Suprapubic skin (tissue), 4 donors: ENCODE measurements around the gene GALNT2. TPM values are rescaled to one million over a fixed set of nuclear protein-coding genes. Genes with fewer than 3 reads are reported as not detected.

Experiments
- DNase-seq, 2 donors: peaks; one replicate each; pipeline ENCODE4 v3.0.0-alpha.2; 2019; ENCODE audit warnings: low spot score in 2 of 2
- H3K27ac ChIP-seq: fragments of 200-600 bp; sonication (generic); one replicate; pipeline ENCODE4 v1.5.1; 2019
- H3K27me3 ChIP-seq: fragments of 200-600 bp; sonication (generic); one replicate; pipeline ENCODE4 v1.5.1; 2019
- H3K36me3 ChIP-seq: fragments of 200-600 bp; sonication (generic); one replicate; pipeline ENCODE4 v1.5.1; 2019
- H3K4me1 ChIP-seq: fragments of 200-600 bp; sonication (generic); one replicate; pipeline ENCODE4 v1.5.1; 2019
- H3K4me3 ChIP-seq: fragments of 200-600 bp; sonication (generic); one replicate; pipeline ENCODE4 v1.5.1; 2019; ENCODE audit warnings: mild to moderate bottlenecking
- H3K9me3 ChIP-seq: fragments of 200-600 bp; sonication (generic); one replicate; pipeline ENCODE4 v1.5.1; 2019
- CTCF ChIP-seq, 2 donors: fragments of 200-600 bp in 1 of 2; fragments of 450-650 bp in 1 of 2; sonication (generic) in 1 of 2; IDR thresholded peaks; one replicate each; pipeline ENCODE4 v1.5.1; 2016 to 2019; ENCODE audit warnings: antibody characterized with exemption in 2 of 2, mild to moderate bottlenecking in 1 of 2, moderate library complexity in 1 of 2
- EP300 ChIP-seq: sonication (generic); formaldehyde crosslinking; IDR thresholded peaks from one replicate; pipeline ENCODE4 v1.6.1; 2017; ENCODE audit warnings: antibody characterized with exemption
- POLR2A ChIP-seq, 2 donors: fragments of 450-650 bp; IDR thresholded peaks; one replicate each; pipeline ENCODE4 v1.6.1; 2017; ENCODE audit warnings: antibody characterized with exemption in 2 of 2, mild to moderate bottlenecking in 2 of 2, moderate library complexity in 2 of 2
- POLR2AphosphoS5 ChIP-seq, 3 donors: sonication (generic); formaldehyde crosslinking; IDR thresholded peaks; one replicate each; pipeline ENCODE4 v1.6.1; 2017; ENCODE audit warnings: antibody characterized with exemption in 3 of 3
- WGBS: methylation state at CpG from one replicate; pipeline ENCODE4 v1.1.5; 2018; 5-methylcytosine and 5-hydroxymethylcytosine counted together
- total RNA-seq, 4 donors: library from RNA; depleted of rRNA; stranded (reverse); fragments of >200 nt; gene quantifications; one replicate each; pipeline ENCODE4 v1.1.0, GENCODE V29; 2016

GALNT2 gene
- total RNA-seq, 4 donors from 2014 or later = 24.1 to 40.2 (median 36.4) TPM

- peaks cover 30% of the 10 kb centered on the region for H3K4me1 ChIP-seq
- H3K36me3 ChIP-seq = no peaks in the 10 kb centered on the region
- H3K27ac ChIP-seq = no peak overlapping the region
- DNase-seq = no peak
- no peaks in the 10 kb centered on the region for H3K9me3 ChIP-seq
- H3K27me3 ChIP-seq = no peaks in the 10 kb centered on the region
- 58% methylated on average over 12 of the region's 12 CpGs for WGBS
- TF ChIP-seq POLR2AphosphoS5 (IDR thresholded peaks at IDR 0.05) (no peak), CTCF (IDR thresholded peaks at IDR 0.05) (no peak), POLR2A (IDR thresholded peaks at IDR 0.05) (no peak), EP300 (no peak)
- no peak overlapping the region for H3K4me3 ChIP-seq
These were observed 73.4 kb downstream of the GALNT2 start for GRCh38 chr1:230140221-230141020.

GRCh38 chr1:230141021-230141648, 74.1 kb downstream of the GALNT2 start:
- no peaks in the 10 kb centered on the region for H3K36me3 ChIP-seq
- H3K27ac ChIP-seq = no peak overlapping the region
- no peaks in the 10 kb centered on the region for H3K27me3 ChIP-seq
- no peak for TF ChIP-seq POLR2A (IDR thresholded peaks at IDR 0.05)
- TF ChIP-seq EP300 = no peak
- TF ChIP-seq CTCF (IDR thresholded peaks at IDR 0.05) = no peak
- no peak for TF ChIP-seq POLR2AphosphoS5 (IDR thresholded peaks at IDR 0.05)
- no peak for DNase-seq
- peaks cover 36% of the 10 kb centered on the region for H3K4me1 ChIP-seq
- H3K4me3 ChIP-seq = no peak overlapping the region
- 92% methylated on average over 8 of the region's 8 CpGs for WGBS
- H3K9me3 ChIP-seq = no peaks in the 10 kb centered on the region

GRCh38 chr1:230141797-230142607, 75.0 kb downstream of the GALNT2 start:
- peaks cover 38% of the 10 kb centered on the region for H3K4me1 ChIP-seq
- no peak overlapping the region for H3K4me3 ChIP-seq
- no peaks in the 10 kb centered on the region for H3K9me3 ChIP-seq
- TF ChIP-seq EP300 (no peak), POLR2AphosphoS5 (IDR thresholded peaks at IDR 0.05) (no peak)
- no peaks in the 10 kb centered on the region for H3K27me3 ChIP-seq
- 90% methylated on average over 11 of the region's 15 CpGs for WGBS
- no peak overlapping the region for H3K27ac ChIP-seq
- no peaks in the 10 kb centered on the region for H3K36me3 ChIP-seq
- DNase-seq = no peak

- Histone ChIP-seq H3K4me1 (peaks cover 33% of the 10 kb centered on the region), H3K27ac (no peak overlapping the region), H3K4me3 (no peak overlapping the region), H3K9me3 (no peaks in the 10 kb centered on the region), H3K27me3 (no peaks in the 10 kb centered on the region), H3K36me3 (no peaks in the 10 kb centered on the region)
- WGBS = 84% methylated on average over 5 of the region's 5 CpGs
- no peak for DNase-seq
- no peak for TF ChIP-seq POLR2A (IDR thresholded peaks at IDR 0.05)
- no peak for TF ChIP-seq CTCF (IDR thresholded peaks at IDR 0.05)
These were observed 75.7 kb downstream of the GALNT2 start for GRCh38 chr1:230142608-230143210.

- Histone ChIP-seq H3K27me3 (no peaks in the 10 kb centered on the region), H3K4me3 (no peak overlapping the region), H3K36me3 (no peaks in the 10 kb centered on the region), H3K4me1 (peaks cover 33% of the 10 kb centered on the region), H3K9me3 (no peaks in the 10 kb centered on the region), H3K27ac (no peak overlapping the region)
- TF ChIP-seq POLR2AphosphoS5 (IDR thresholded peaks at IDR 0.05) (no peak), CTCF (IDR thresholded peaks at IDR 0.05) (no peak), EP300 (no peak), POLR2A (IDR thresholded peaks at IDR 0.05) (no peak)
- DNase-seq = no peak
- 94% methylated on average over 9 of the region's 9 CpGs for WGBS
These were observed 76.5 kb downstream of the GALNT2 start for GRCh38 chr1:230143534-230143933.
